Stimulated activated CD4-positive, alpha-beta T cell treated with anti-CD3 and anti-CD28 coated beads, Interleukin-1b, Interleukin-23, amount 100 ng/mL, for 48 hours (primary cell): ENCODE results near the gene ERBB2.

Experiments
- DNase-seq: peaks from one replicate; pipeline ENCODE4 v3.0.0-alpha.2; 2020

ERBB2 gene

DNA sequence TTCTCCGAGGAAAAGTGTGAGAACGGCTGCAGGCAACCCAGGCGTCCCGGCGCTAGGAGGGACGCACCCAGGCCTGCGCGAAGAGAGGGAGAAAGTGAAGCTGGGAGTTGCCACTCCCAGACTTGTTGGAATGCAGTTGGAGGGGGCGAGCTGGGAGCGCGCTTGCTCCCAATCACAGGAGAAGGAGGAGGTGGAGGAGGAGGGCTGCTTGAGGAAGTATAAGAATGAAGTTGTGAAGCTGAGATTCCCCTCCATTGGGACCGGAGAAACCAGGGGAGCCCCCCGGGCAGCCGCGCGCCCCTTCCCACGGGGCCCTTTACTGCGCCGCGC is at the start of gene ERBB2:
Gene ERBB2, plus strand, starts transcription at position 247 of the 330 bp plus-strand sequence. CDS start 175 bp downstream, outside the sequence.
- no peak for DNase-seq

DNA sequence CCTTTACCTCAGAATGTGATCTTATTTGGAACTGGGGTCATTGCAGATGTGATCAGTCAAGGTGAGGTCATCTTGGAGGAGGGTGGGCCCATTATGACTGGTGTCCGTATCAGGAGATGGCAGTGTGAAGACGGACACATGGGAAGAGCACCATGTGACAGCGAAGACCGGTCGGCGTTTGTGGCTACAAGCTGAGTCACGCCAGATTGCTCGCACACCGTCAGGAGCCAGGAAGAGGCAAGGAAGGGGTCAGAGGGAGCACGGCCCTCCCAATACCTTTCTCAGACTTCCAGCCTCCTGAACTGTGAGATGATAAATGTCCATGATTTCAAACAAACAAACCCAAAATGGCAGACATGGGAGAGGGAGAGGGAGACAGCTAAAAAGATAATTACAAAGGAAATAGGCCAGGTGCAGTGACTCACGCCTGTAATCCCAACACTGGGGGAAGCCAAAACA is 49.7 kb upstream of the ERBB2 start:
- no peak for DNase-seq

DNA sequence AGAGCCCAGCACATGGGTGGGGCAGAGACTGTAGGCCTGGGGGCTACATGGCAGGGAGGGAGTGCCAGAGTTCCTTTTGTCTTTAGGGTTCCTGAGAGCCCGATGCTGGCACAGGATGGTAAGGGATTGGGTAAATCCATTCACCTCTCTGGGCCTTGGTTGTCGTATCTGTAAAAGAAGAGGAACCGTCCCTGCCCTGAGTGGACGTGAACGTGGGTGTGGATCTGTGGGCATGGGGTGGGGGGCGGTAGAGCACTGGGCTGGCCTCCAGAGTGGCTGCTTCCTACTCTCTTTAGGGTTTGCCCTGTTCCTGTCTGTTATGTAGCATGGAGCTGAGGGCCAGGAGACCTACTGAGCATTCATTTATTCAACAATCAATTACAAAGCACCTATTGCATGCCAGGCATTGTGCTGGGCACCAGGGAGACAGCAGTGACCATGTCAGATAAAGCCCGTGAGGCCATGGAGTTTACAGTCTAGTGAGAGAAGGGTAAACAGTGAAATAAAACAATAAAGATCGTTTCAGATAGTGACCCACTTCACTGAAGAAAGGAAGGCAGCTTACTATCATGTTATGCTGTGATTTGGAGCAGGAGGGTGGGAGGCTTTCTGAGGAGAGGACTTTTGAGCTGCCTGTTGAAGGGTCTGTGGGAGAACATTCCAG is 47.8 kb upstream of the ERBB2 start:
- DNase-seq, result no peak

DNA sequence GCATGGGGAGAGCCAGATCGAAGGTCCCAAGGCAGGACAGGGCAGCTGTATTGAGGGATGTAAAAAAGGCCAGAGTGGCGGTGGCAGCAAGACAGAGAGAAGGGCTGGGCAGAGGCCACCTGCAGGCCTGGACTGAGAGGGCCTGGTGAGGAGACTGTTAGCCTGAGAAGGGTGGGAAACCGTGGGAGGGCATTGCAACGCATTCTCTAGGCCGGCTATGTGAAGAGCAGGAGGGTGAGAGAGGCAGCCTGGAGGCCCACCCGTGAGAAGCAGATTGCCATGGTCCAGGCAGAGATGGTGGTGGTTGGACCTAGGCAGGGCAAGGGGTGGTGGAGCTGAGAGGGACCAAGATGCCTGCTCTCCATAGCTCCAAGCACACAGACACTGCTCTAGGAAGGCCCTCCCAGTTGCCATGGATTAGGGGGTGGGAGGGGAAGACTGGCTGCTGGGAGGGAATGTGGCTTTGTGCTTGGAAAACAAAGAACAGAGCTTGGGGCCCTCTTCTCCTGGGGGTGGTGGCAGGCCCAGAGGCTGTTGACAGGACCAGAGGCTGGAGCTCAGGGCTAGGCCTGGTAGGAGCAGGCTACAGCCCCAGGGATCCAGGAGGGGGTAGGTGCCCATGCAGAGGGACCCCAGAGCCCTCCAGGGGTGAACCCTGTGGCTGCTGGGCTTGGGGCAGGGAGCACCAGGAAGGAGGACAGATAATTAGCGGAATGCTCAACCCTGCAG is 47.1 kb upstream of the ERBB2 start:
- DNase-seq, result no peak

DNA sequence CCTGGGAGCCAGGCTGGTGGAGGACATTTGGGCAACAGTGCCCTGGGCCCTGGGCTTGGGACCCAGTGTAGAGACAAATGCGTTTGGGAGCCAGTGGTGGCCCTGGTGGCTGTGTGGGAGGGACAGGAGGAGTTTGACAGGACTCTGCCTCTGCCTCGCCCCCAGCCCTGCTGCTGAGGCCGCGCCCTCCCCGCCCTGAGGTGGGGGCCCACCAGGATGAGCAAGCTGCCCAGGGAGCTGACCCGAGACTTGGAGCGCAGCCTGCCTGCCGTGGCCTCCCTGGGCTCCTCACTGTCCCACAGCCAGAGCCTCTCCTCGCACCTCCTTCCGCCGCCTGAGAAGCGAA is 46.6 kb upstream of the ERBB2 start:
- no peak for DNase-seq

DNA sequence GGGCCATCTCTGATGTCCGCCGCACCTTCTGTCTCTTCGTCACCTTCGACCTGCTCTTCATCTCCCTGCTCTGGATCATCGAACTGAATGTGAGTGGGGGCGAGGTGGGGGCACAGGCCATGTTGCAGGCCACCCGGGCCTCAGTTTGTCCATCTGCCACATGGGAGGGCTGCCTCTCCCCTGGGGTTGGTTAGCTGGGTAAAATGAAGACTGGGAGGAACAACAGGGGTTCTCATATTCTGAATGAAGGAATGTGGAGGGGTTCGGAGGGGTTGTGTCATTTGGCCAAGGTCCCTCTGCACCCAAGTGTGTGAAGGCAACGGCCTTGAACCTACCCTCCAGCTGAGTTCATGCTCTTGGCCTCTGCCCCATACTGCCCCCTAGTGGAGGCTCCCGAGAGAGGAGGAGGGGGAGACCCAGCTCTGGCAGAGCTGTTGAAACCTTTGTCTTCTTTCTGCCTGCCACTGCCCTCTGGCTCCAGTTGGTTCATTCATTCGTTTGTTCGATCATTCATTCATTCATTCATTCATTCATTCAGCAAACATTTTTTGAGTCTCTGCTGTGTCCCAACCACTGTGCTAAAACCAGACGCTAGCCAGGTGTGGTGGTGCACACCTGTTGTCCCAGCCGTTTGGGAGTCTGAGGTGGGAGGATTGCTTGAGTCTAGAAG is 46.1 kb upstream of the ERBB2 start:
- DNase-seq, result peak; percentile 83

GRCh38 chr17:39655105-39655504 is 44.8 kb upstream of the ERBB2 start:
- no peak for DNase-seq

- no peak for DNase-seq
These were observed 41.5 kb upstream of the ERBB2 start for GRCh38 chr17:39658346-39658745.

- DNase-seq, result no peak
These were observed 41.1 kb upstream of the ERBB2 start for GRCh38 chr17:39658760-39659159.

DNA sequence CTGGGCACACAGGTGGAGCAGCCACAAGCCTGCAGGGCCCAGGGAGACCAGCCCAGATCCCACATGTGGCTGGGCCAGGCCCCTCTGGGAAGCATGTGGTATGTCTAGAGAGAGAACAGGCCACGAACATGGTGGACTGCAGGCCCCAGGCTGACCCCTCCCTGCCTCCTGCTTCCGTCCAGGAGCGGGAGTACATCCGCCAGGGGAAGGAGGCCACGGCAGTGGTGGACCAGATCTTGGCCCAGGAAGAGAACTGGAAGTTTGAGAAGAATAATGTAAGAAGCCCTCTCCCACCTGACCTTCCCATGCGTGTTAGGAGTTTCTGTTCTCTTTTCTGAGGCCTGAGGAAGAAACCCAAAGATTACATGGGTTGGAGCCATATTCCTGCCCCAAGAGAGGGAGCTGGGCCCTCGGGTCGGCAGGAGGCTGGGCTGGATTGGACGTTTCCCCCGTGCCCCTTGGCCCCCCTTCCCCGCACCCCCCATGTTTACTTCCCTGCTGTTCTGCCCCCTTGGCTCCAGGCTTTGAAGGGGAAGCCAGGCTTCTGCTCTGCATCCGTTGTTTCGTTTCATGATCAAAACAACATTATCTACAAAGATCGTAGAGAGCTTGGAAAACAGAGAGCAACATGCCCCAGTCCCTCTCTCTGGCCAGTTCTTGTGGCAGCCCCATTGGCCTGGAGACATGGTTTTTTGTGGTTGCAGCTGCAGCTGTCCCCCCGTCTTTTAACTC is 40.4 kb upstream of the ERBB2 start:
- DNase-seq, result no peak

GRCh38 chr17:39660011-39660360 is 39.9 kb upstream of the ERBB2 start:
- no peak for DNase-seq

DNA sequence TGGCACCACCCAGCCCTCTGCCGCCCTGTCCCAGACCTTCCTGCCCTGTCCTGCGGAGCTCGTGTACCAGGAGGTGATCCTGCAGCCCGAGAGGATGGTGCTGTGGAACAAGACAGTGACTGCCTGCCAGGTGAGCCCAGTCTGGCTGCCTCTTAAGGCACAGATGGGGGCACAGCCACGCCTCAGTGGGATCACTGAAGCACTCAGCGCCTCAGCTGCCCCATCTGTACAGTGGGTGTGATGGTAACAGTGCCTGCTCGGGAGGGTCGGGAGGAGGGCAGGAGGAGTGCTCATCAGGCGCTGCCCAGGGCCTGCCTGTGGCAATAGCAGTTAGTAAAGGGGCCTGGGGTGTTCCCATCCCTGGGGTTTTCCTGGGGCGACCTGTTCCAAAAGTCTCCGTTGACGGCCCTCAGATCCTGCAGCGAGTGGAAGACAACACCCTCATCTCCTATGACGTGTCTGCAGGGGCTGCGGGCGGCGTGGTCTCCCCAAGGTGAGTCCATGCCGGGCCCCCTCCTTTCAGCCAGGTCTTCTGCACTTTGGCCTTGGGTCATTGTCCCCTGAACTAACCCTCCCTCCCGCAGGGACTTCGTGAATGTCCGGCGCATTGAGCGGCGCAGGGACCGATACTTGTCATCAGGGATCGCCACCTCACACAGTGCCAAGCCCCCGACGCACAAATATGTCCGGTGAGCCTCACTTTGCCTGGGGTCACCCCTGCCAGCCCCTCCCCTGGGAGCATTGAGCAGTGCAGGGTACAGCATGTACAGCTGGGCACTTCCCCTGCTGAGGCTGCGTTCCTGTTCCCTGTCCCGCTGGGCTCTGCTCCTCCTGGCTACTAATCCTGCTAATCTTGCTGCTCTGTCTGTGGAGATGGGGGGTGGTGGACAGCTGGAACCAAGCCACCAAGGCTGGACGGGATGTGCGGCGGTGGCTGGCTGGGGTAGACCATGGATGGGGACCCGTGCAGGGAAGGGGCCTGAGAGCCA is 39.2 kb upstream of the ERBB2 start:
- no peak for DNase-seq

GRCh38 chr17:39661744-39662541 is 37.9 kb upstream of the ERBB2 start:
- no peak for DNase-seq

- no peak for DNase-seq
These were observed 37.1 kb upstream of the ERBB2 start for GRCh38 chr17:39662551-39663339.

DNA sequence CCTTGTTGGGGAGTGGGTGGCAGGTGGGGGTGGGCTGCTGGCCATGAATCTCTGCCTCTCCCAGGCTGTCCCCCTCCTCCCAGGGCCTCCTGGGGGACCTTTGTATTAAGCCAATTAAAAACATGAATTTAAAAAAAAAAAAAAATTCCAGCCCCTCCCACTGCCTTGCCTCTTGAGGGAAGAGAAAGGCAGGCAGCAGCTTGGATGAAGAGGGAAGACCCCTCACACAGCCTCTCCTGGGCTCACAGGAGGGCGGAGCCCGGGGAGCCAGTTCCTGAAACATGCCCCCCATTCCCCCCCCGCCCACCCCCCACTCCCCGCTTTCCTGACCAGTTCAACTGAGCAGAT is 36.5 kb upstream of the ERBB2 start:
- DNase-seq, result no peak

GRCh38 chr17:39663688-39664580 is 35.9 kb upstream of the ERBB2 start:
- DNase-seq, result no peak

- DNase-seq, result no peak
These were observed 35.0 kb upstream of the ERBB2 start, which contains the start of gene TCAP for GRCh38 chr17:39664581-39665561. TCAP (plus strand) TSS chr17:39665349; CDS start chr17:39665360, 11 bp downstream.

- DNase-seq, result no peak
These were observed 34.1 kb upstream of the ERBB2 start for GRCh38 chr17:39665642-39666224.
